ENCODE results near the gene CD22. TPM values are rescaled to one million over a fixed set of nuclear protein-coding genes. Genes with fewer than 3 reads are reported as not detected.

The CD22 gene
- polyA plus RNA-seq, 3 donors from 2014 or later = 0.93 to 2.2 TPM; not detected in 1

DNA sequence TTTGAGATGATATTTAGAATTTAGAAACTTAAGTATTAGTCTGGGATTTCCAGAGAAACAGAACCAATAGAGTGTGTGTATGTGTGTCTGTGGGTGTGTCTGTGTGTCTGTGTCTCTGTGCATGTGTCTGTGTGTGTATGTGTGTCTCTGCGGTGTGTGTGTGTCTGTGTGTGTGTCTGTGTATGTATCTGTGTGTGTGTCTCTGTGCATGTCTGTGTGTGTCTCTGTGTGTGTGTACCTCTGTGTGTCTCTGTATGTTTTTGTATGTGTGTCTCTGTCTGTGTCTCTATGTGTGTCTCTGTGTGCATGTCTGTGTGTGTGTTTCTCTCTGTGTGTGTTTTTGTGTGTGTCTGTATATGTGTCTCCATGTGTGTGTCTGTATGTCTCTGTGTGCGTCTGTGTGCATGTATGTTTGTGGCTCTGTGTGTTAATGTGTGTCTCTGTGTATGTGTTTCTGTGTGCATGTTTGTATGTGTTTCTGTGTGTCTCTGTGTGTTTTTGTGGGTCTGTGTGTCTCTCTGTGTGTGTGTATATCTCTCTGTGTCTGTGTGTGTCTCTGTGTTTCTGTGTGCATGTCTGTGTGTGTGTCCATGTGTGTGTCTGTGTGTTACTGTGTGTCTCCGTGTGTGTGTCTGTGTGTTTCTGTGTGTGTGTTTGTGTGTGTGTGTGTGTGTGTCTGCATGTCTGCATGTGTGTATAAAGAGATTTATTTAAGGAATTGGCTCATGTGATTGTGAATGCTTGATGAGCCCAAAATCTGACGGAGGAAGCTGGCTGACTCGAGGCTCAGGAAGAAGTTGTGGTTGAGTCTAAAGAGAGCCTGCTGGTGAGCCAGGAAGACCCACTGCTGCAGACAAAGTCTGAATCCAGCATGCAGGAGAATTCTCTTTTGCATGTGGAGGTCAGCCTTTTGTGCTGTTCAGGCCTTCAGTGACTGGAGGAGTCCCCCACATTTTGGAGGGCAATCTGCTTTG is 64.0 kb downstream of the CD22 start:
- peaks cover 0 to 5% (median 3%) of the 10 kb centered on the region in 3 donors for H3K27me3 Mint-ChIP-seq (ENCODE audit: low read depth in 3 of 3)
- no peaks in the 10 kb centered on the region for H3K36me3 Mint-ChIP-seq

GRCh38 chr19:35395382-35396199 is 66.6 kb downstream of the CD22 start:
- Mint-ChIP-seq H3K36me3 (no peaks in the 10 kb centered on the region), H3K27me3 (ENCODE audit: low read depth in 3 of 3) (peaks cover 0 to 7% (median 4%) of the 10 kb centered on the region in 3 donors), H3K4me1 (no peaks in the 10 kb centered on the region), H3K27ac (no peak overlapping the region), H3K9me3 (no peaks in the 10 kb centered on the region), H3K4me3 (no peak overlapping the region)
- DNase-seq = no peak

More for the DNA sequence above, 64.0 kb downstream of the CD22 start:
- H3K4me1 Mint-ChIP-seq = no peaks in the 10 kb centered on the region
- DNase-seq = no peak
- H3K27ac Mint-ChIP-seq = no peak overlapping the region
- no peaks in the 10 kb centered on the region for H3K9me3 Mint-ChIP-seq
- no peak overlapping the region for H3K4me3 Mint-ChIP-seq

DNA sequence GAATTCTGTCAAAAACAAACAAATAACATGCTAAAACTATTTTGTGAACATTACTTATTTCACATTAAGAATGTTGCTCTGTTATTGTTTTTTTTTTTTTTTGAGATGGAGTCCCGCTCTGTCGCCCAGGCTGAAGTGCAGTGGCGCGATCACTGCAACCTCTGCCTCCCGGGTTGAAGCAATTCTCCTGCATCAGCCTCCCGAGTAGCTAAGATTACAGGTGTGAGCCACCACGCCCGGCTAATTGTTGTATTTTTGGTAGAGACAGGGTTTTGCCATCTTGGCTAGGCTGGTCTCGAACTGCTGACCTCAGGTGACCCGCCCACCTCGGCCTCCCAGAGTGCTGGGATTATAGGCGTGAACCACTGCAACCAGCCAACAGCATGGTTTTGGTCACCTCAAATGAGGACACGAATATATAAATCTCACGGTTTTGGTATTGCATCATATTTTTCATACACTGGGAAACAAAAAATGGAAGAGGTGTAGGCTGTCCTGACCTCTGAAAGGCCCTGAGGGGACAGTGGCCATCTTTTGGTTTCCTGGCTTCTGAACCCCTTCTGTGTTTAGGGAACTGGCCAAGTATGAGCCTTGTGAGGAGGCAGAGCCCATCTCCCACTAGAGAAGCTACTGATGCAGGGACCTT is 67.4 kb downstream of the CD22 start:
- H3K4me3 Mint-ChIP-seq = no peak overlapping the region
- H3K36me3 Mint-ChIP-seq = no peaks in the 10 kb centered on the region
- no peak for DNase-seq
- no peaks in the 10 kb centered on the region for H3K4me1 Mint-ChIP-seq
- peaks cover 0 to 3% (median 2%) of the 10 kb centered on the region in 3 donors for H3K27me3 Mint-ChIP-seq (ENCODE audit: low read depth in 3 of 3)
- no peak overlapping the region for H3K27ac Mint-ChIP-seq
- no peaks in the 10 kb centered on the region for H3K9me3 Mint-ChIP-seq

Other genes with a start within 250 kb of the CD22 start
- not detected for gene FXYD3, start 213.4 kb upstream of the CD22 start, polyA plus RNA-seq
- gene LGI4, start 194.1 kb upstream of the CD22 start, polyA plus RNA-seq = not detected
- under 1 TPM in 2 of 3 donors, not detected in 1; 0.53 to 0.83 TPM for gene FXYD1, start 190.4 kb upstream of the CD22 start, polyA plus RNA-seq
- gene FXYD7, start 185.9 kb upstream of the CD22 start, polyA plus RNA-seq = 1 to 10 TPM; 2.1 to 4.1 (median 2.5) TPM
- 100 to 1,000 TPM; 262 to 427 (median 346) TPM for gene FXYD5, start 174.5 kb upstream of the CD22 start, polyA plus RNA-seq
- gene FAM187B, start 100.4 kb upstream of the CD22 start, polyA plus RNA-seq = not detected
- gene LSR, start 80.2 kb upstream of the CD22 start, polyA plus RNA-seq = 10 to 100 TPM in 2 of 3 donors, 1 to 10 TPM in 1; 5.3 to 14.2 (median 11.8) TPM
- gene USF2, start 60.2 kb upstream of the CD22 start, polyA plus RNA-seq = 10 to 100 TPM in 1 of 3 donors, 1 to 10 TPM in 1, under 1 TPM in 1; 0.29 to 10.4 (median 7.6) TPM
- 1 to 10 TPM in 1 of 3 donors, not detected in 2; 1.1 TPM for gene HAMP, start 46.7 kb upstream of the CD22 start, polyA plus RNA-seq
- not detected for gene MAG, start 37.0 kb upstream of the CD22 start, polyA plus RNA-seq
- gene FFAR1, start 18.7 kb downstream of the CD22 start, polyA plus RNA-seq = not detected
- not detected for gene FFAR3, start 29.3 kb downstream of the CD22 start, polyA plus RNA-seq
- not detected for gene GPR42, start 41.9 kb downstream of the CD22 start, polyA plus RNA-seq
- 1 to 10 TPM in 1 of 3 donors, under 1 TPM in 2; 0.12 to 1.6 (median 0.15) TPM for gene FFAR2, start 119.1 kb downstream of the CD22 start, polyA plus RNA-seq
- gene KRTDAP, start 161.3 kb downstream of the CD22 start, polyA plus RNA-seq = not detected
- 10 to 100 TPM in 2 of 3 donors, 1 to 10 TPM in 1; 5.0 to 24.5 (median 20.3) TPM for gene DMKN, start 184.5 kb downstream of the CD22 start, polyA plus RNA-seq
- not detected for gene SBSN, start 199.1 kb downstream of the CD22 start, polyA plus RNA-seq
- gene GAPDHS, start 204.3 kb downstream of the CD22 start, polyA plus RNA-seq = not detected
- 100 to 1,000 TPM; 117 to 184 (median 151) TPM for gene TMEM147, start 216.4 kb downstream of the CD22 start, polyA plus RNA-seq
- not detected for gene ATP4A, start 234.5 kb downstream of the CD22 start, polyA plus RNA-seq

Measured in immature natural killer cell (primary cell).